Regular cardiac myocyte (primary cell): ENCODE results near the gene TMEM60. TPM values are rescaled to one million over a fixed set of nuclear protein-coding genes. Genes with fewer than 3 reads are reported as not detected.

Experiments
- total RNA-seq: library from RNA; depleted of rRNA; stranded (reverse); fragments of >200 nt; gene quantifications from 2 replicates; pipeline ENCODE4 v1.2.3, GENCODE V29; 2014

The TMEM60 gene, protein sequence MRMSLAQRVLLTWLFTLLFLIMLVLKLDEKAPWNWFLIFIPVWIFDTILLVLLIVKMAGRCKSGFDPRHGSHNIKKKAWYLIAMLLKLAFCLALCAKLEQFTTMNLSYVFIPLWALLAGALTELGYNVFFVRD
- total RNA-seq: 11.5 and 20.9 TPM in 2 replicates

DNA sequence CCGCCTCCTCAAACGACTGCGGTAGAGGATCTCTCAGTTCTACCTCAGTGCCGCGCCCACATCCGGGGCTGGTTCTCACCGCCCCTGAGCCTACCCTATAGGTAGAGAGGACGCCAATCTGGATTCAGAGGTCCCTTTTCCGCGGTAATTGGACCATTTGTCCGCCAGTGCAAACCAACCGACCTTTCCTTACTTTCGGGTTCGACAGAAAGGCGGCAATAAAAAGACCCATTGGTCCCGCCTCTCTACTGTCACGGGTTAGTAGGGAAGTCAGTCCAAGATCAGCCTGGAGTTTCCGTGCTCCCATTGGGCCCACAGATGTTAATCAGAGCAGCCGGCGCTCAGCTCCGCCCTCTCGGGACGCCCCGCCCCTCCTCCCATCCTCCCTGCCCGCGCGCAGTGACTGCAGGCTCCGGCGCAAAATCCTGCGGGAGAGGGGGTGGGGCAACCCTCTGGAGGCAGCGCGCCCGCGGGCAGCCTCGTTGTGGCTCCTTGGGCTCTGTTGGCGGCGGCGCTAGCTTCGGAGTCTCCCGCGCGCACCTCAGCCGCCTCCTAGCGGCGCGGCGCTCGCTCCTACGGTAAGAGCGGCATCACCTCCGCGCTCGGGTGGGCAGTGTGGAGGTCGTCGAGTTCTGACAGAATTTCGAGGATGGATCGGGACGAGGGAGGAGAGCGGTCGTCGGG lies at the start of gene TMEM60, which contains the start of gene PHTF2:
Gene TMEM60, minus strand, starts transcription at position 41 of the 684 bp plus-strand sequence. CDS start 4,061 bp downstream, outside the sequence.
Gene PHTF2, plus strand, starts transcription at position 380 of the 684 bp plus-strand sequence.

Other genes with a start within 250 kb of the TMEM60 start
- 11.3 and 14.8 TPM in 2 replicates for gene RSBN1L, start 102.0 kb downstream of the TMEM60 start, total RNA-seq
- gene PHTF2, start 339 bp upstream of the TMEM60 start, total RNA-seq: 24.8 and 26.8 TPM in 2 replicates